Stimulated activated CD4-positive, alpha-beta T cell treated with anti-CD3 and anti-CD28 coated beads, Interleukin-1b, Interleukin-23, amount 100 ng/mL, for 24 hours (primary cell): Measurements from ENCODE around the gene PARD3.
"Not testable (repeated sequence)": the region's sequence is repeated elsewhere in the genome, so short reads cannot be mapped to it uniquely, and the experiment has no call there.

Experiments
- DNase-seq, 4 experiments: peaks; one replicate each; pipeline ENCODE4 v3.0.0-alpha.2; 2020; ENCODE audit warnings: low read depth in 4 of 4, low spot score in 1 of 4

The PARD3 gene

GRCh38 chr10:34094961-34095360 lies 720.1 kb downstream of the PARD3 start:
- DNase-seq, result no peak

DNA sequence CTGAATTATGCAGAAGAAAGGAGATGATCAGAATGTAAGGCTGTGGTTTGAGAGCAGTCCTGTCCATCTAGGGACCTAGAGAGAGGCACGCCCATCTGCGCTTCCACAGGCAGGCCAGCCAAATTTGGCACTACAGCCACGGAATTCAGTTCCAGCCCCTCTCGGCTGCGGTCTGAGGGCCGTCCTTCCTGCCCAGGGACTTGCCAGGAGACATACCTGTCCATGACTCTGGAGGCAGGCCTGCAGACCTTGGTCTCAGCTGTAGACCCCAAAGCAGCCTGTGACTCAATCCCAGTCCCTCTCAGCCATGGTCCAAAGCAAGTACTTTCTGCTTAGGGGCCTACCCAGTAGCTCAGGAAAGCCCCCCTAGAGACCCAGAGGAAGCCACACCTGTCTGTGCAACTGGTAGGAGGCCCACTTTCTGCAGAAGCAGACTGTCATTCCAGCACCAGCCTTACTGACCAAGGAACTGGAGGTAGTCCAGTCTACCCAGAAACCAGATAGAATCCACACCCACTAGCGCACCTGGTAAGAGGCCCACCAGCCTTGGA lies 720.9 kb downstream of the PARD3 start:
- DNase-seq, result no peak

DNA sequence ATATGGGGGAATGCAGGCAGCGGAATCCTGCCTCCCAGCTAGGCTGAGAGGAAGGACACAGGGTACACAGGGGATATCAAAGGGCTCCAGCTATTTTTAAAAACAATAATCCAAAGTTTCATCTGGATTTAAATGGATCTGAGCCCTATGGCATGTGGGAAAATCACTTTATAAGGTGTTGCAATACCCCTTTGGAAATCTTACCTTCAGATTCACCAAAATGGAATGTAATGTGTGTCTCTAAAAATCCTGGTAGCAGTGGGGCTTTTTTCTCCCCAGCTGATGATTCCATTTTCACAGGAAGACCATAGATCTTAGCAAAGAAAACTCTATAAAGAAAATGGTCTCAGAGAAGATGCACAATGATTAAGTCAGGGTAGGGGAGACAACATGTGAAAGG lies 722.2 kb downstream of the PARD3 start:
- DNase-seq, result no peak

- no peak for DNase-seq
Measured at GRCh38 chr10:34091635-34092195, 723.4 kb downstream of the PARD3 start.

DNA sequence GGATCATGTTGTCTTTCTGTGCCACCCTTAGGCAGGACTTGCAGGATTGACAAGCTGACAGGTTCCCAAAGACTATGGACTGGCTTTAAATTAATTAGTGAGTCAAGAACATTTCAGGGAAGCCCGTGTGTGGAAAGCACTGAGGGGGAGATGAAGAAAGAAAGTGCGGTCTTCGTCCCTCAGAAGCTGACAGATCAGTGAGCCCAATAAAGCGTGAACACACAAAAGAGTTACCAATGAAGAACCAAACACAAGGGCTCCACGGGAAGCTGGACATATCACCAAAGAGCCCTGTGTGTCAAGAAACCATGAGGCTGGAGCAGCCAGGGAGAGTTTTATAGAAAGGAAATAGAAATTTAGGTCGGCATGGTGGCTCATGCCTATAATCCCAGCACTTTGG lies 725.8 kb downstream of the PARD3 start:
- DNase-seq, result no peak

DNA sequence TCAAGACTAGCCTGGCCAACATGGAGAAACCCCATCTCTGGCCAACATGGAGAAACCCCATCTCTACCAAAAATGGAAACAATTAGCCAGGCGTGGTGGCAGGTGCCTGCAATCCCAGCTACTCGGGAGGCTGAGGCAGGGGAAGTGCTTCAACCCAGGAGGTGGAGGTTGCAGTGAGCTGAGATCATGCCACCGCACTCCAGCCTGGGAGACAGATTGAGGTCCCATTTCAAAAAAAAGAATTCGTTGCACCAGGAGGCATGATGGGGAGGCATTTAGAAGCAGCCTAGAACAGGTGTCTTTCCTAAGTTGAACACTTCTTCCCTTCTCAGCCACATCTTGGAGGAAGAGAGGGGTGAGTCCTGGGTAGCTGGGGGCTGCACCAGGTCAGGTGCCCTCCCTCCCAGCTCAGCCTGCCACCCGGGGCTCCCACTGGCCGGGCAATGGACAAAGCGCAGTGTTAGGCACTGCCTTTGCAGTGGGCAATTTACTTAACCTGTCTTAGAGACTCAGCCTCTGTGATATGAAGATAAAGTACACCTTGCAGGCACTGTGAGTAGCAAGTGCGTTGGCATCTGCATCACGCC lies 726.8 kb downstream of the PARD3 start:
- DNase-seq, result no peak

DNA sequence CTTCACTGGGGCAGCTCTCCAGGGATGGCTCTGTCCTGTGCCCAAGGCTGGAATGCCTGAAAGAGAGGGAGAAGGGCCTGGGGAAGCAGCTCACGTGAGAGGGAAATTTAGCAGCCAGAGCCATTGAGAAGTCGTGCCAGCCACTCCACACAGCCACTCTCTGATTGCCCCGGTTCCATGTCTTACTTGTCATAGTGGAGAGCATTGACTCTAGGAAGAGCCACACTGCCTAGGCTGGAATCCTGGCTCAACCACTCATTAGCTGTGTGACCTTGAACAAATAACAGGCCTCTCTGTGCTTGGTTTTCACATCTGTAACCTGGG lies 728.0 kb downstream of the PARD3 start:
- DNase-seq, result no peak

DNA sequence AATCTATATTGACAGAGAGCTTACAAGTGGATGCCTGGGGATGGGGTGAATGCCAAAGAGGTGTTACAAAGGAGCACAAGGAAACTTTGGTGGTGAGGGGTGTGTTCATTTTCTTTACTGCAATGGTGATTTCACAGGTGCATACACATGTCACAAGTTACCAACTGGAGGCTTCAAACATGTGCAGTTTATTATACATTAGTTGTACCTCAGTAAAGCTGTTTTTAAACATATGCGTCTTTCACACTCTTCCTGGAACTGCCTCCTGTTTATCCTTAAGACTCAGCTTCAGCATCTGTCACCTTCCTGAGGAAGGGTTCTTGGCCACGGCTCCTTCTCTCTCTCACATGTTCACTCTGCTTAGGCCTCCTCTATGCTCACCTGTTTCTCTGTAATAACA lies 731.5 kb downstream of the PARD3 start:
- DNase-seq, result no peak

DNA sequence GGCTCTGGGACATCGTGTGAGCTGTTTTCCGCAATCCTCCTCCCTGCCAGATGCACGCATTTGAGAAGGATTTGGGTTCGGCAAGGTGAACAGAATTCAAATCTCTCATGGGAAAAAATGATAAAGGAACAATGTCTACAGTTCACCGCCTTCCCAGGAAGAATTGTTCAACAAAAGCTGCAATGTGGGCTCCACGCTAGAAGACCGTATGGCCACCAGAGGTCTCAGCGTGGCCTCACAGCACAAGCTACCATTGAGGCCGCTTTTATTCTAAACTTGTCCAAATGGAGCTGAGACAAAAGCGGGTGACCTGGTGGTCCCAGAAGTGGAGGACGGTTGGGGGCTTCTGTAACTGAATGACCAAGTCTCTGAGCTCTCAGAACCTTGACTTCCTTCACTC lies 733.1 kb downstream of the PARD3 start:
- DNase-seq, result no peak

DNA sequence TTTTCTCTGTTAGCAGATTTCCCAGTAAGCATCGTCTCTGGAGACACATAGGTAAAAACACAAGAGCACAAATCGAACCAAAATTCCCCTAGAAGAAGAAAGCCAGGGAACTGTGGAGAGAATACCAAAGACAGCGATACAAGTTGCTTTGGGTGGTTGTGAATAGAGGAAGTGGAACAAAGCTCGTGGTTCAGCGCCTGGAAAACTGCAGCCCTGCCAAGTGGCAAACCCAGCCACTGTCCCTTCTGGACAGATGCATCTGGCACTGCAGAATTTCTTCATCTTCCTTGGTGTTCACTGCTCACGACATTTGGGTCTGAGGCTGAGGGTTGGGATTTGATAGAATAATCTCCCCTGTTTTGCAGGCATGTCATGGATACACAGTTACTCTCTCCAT lies 733.8 kb downstream of the PARD3 start:
- no peak for DNase-seq

- no peak for DNase-seq
Measured at GRCh38 chr10:34080485-34081346, 734.4 kb downstream of the PARD3 start.

DNA sequence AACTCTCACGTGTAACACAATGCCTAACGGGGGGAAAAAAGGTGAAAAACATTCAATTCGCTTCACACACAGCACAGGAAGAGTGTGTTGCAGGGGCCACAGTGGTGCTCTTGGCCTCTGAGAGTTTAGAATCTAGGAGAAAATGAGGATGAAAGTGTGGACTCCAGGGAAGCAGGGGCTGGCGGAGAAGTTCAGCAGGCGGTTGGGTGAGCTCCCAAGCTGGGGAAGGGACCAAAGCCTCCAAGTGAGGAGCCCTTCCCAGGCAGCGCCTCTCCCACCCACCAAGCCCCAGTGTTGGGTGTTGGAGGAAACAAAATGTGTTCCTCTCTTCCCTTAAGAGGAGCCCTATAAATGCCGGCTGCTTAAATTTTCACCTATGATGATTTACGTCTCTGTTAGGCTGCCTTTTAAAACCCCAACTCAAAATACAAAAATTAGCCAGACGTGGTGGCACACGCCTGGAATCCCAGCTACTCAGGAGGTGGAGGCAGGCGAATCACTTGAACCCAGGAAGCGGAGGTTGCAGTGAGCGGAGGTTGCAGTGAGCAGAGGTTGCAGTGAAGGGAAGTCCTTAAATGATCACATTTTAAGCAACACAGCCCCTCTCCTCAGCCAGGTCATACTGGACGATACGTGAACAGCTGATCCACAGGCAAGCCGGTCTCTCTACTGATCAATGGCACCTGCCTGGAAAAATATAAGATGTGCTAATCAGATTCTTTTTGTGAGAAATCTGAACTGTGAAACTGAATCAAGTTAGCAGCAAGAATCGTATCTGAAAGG lies 735.2 kb downstream of the PARD3 start:
- DNase-seq, result no peak

GRCh38 chr10:34078745-34079470 lies 736.2 kb downstream of the PARD3 start:
- no peak for DNase-seq

- no peak for DNase-seq
Measured at GRCh38 chr10:34078017-34078744, 736.9 kb downstream of the PARD3 start.

DNA sequence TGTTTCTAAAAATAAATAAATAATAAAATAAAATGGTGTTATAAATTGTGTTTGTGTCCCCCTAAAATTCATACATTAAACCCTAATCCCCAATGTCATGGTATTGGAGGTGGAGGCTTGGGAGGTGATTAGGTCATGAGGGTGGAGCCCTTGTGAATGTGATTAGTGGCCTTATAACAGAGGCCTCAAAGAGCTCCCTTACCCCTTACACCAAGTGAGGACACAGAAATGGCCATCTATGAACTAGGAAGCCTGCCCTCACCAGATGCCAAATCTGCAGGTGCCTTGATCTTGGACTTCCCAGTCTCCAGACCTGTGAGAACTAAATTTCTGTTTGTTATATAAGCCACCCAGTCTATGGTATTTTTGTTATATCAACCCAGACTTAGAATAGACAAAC lies 738.7 kb downstream of the PARD3 start:
- DNase-seq, result no peak

DNA sequence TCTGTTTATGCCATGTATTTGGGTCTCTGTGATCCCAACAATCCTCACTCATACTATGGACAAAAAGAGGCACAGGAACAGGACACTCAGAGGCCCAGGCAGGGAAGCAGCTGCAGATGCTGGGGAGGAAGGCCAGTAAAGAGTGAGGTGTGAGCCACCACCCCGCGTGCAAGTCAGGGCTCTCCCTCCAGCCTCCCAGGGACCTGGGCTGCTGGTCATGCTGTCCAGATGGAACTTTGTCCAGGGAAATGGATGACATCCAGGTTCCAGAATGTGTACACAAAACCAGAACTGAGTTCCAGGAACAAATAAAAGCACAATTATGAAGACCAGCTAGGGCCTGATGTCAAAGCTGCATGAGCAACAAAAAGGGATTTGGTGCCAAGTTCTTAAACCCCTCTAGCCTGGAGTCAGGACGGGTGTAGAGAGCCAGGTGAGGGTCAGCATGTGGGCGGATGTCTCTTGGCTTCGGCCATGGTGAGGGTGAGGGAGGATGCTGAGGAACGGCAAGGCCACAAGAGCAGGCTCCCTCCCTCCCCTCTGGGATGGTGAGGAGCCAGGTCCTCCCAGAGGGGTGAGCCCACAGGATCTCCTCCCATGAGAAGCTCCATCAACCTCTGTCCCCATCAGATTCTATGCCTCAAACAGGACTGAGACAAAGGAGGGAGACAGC lies 739.7 kb downstream of the PARD3 start:
- DNase-seq, result no peak

DNA sequence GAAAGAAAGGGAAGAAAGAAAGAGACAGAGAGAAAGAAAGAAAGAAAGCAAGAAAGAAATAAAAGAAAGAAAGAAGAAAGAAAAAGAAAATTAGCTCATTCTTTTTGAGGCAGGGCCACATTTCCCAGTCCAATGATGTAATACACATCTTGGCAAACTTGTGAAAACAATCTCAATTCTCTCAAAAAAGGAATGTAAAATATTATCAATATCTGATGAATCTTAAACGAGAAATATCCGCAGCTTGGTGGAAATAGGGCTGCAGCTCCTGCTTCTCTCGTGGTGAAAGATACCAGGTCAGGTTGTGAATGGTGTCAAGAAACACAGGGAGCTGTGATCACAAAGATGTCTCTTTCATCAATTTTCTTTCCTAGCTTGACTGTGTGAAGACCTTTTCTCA lies 741.0 kb downstream of the PARD3 start:
- no peak for DNase-seq

GRCh38 chr10:34067741-34068140 lies 747.4 kb downstream of the PARD3 start:
- not testable (repeated sequence) for DNase-seq

DNA sequence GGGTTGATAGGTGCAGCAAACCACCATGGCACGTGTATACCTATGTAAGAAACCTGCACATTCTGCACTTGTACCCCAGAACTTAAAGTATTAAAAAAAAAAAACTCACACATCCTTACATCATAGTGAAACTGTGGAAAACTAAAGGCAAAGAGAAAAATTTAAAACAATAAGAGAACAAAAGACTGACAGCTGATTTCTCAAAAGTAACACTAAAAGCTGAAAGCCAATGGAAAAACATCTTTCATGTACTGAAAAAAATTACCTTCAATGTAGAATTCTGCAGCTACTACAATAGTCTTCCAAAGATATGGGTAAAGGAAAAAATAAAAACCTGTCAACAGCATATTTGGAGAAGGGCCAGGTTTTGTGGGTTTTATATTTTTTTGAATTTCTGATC lies 751.5 kb downstream of the PARD3 start:
- no peak for DNase-seq

DNA sequence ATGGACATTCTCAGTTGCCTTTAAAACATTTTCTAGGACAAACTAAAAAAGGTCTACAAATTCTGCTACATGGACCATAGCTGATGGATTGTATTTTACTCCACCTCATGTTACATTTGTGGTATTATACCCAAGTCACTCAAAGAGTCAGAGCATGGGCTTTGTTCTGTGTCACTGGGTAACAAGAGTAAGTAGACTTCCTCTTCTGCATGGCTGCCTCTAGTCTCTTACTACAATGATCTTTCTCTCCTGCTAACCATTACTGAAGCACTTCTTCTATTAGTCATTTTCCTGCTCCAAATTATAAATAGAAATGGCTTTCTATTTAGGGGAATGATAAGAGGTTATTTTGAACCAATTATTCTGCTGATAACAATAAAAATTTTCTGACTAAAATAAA lies 753.3 kb downstream of the PARD3 start:
- DNase-seq, result no peak
